GM23338 (cell line): Measurements from ENCODE around the gene ANO7. TPM values are rescaled to one million over a fixed set of nuclear protein-coding genes. Genes with fewer than 3 reads are reported as not detected.

Experiments used
- ATAC-seq: fragments of 200-7000 bp; cut with Tn5 transposase; 3 replicates; pipeline ENCODE4 v1.9.1; 2020
- DNase-seq: peaks from one replicate; pipeline ENCODE4 v3.0.0-alpha.2; 2015; ENCODE audit warnings: low spot score
- H2AFZ ChIP-seq: fragments of 200-600 bp; sonication (generic); 2 replicates; pipeline ENCODE4 v1.8.0; 2016; ENCODE audit warnings: antibody characterized with exemption, mild to moderate bottlenecking, moderate library complexity
- H3F3A ChIP-seq: fragments of 200-600 bp; sonication (generic); replicated peaks from 2 replicates; pipeline ENCODE4 v1.8.0; 2017; ENCODE audit warnings: antibody characterized with exemption, mixed run types, low read depth
- H3K27ac ChIP-seq: fragments of 200-600 bp; sonication (generic); 2 replicates; pipeline ENCODE4 v1.6.1; 2016; ENCODE audit warnings: low read depth
- H3K27me3 ChIP-seq: fragments of 200-600 bp; sonication (generic); 2 replicates; pipeline ENCODE4 v1.8.0; 2016; ENCODE audit warnings: mild to moderate bottlenecking, mixed run types, moderate library complexity; ENCODE audit not compliant: insufficient read depth
- H3K36me3 ChIP-seq: fragments of 200-600 bp; sonication (generic); 2 replicates; pipeline ENCODE4 v1.8.0; 2016; ENCODE audit warnings: mild to moderate bottlenecking; ENCODE audit not compliant: insufficient read depth
- H3K4me1 ChIP-seq: fragments of 200-600 bp; sonication (generic); 2 replicates; pipeline ENCODE4 v1.8.0; 2016; ENCODE audit warnings: mild to moderate bottlenecking, moderate library complexity; ENCODE audit not compliant: insufficient read depth
- H3K4me2 ChIP-seq: fragments of 200-600 bp; sonication (generic); 2 replicates; pipeline ENCODE4 v1.7.1; 2017; ENCODE audit warnings: mixed run types
- H3K4me3 ChIP-seq: fragments of 200-600 bp; sonication (generic); 2 replicates; pipeline ENCODE4 v1.6.1; 2016; ENCODE audit warnings: mixed run types
- H3K79me2 ChIP-seq: fragments of 200-600 bp; sonication (generic); replicated peaks from 2 replicates; pipeline ENCODE4 v1.8.0; 2017; ENCODE audit warnings: mild to moderate bottlenecking; ENCODE audit not compliant: insufficient read depth
- H3K9me2 ChIP-seq: fragments of 200-600 bp; sonication (generic); 2 replicates; pipeline ENCODE4 v1.8.0; 2017; ENCODE audit not compliant: insufficient read depth
- H4K20me1 ChIP-seq: fragments of 200-600 bp; sonication (generic); replicated peaks from 2 replicates; pipeline ENCODE4 v1.8.0; 2017; ENCODE audit warnings: mild to moderate bottlenecking; ENCODE audit not compliant: insufficient read depth
- H3K27ac Mint-ChIP-seq: 2 replicates; pipeline ENCODE4 v1.8.0; 2020; ENCODE audit warnings: inconsistent platforms, mild to moderate bottlenecking, moderate library complexity, mixed read lengths
- H3K27me3 Mint-ChIP-seq: 3 replicates; pipeline ENCODE4 v1.8.0; 2022; ENCODE audit warnings: low read depth, mild to moderate bottlenecking, moderate library complexity, mixed read lengths, inconsistent platforms; ENCODE audit not compliant: insufficient read depth, poor library complexity
- H3K36me3 Mint-ChIP-seq: 3 replicates; pipeline ENCODE4 v1.8.0; 2021; ENCODE audit warnings: low read depth, mild to moderate bottlenecking, inconsistent platforms, moderate library complexity, mixed read lengths
- H3K4me1 Mint-ChIP-seq: 3 replicates; pipeline ENCODE4 v1.8.0; 2020; ENCODE audit warnings: mild to moderate bottlenecking, inconsistent platforms, mixed read lengths
- H3K4me3 Mint-ChIP-seq: 3 replicates; pipeline ENCODE4 v1.8.0; 2021; ENCODE audit warnings: moderate library complexity, mild to moderate bottlenecking, inconsistent platforms, mixed read lengths
- H3K9me3 Mint-ChIP-seq: 3 replicates; pipeline ENCODE4 v1.8.0; 2020; ENCODE audit warnings: moderate library complexity, mild to moderate bottlenecking, inconsistent platforms, mixed read lengths
- CREB1 ChIP-seq: fragments of 250-450 bp; sonication (Bioruptor Pico); IDR thresholded peaks from 2 replicates; pipeline ENCODE4 v1.5.0; 2020; ENCODE audit warnings: low read depth, mild to moderate bottlenecking, moderate library complexity
- CTCF ChIP-seq, 2 experiments: fragments of 200-600 bp in 1 of 2; sonication (generic) in 1 of 2; conservative IDR thresholded peaks; 2 replicates each; pipeline versions ENCODE4 v1.5.1 to v1.6.1; 2016 to 2017; ENCODE audit warnings: antibody characterized with exemption in 2 of 2, low read depth in 2 of 2, mild to moderate bottlenecking in 2 of 2, moderate library complexity in 1 of 2
- ETS1 ChIP-seq: IDR thresholded peaks from 2 replicates; pipeline ENCODE4 v1.6.1; 2016; ENCODE audit warnings: antibody characterized with exemption
- EZH2 ChIP-seq: fragments of 200-600 bp; sonication (generic); IDR thresholded peaks from one replicate; pipeline ENCODE4 v1.8.0; 2017; ENCODE audit warnings: antibody characterized with exemption, mild to moderate bottlenecking, low read depth; ENCODE audit not compliant: unreplicated experiment
- EZH2phosphoT487 ChIP-seq: fragments of 200-600 bp; sonication (generic); IDR thresholded peaks from one replicate; pipeline ENCODE4 v1.8.1; 2018; ENCODE audit warnings: antibody characterized with exemption; ENCODE audit not compliant: unreplicated experiment
- JUNB ChIP-seq: IDR thresholded peaks from one replicate; pipeline ENCODE4 v1.6.1; 2016; ENCODE audit warnings: antibody characterized with exemption; ENCODE audit not compliant: unreplicated experiment
- NANOG ChIP-seq: IDR thresholded peaks from 2 replicates; pipeline ENCODE4 v1.6.1; 2016; ENCODE audit warnings: antibody characterized with exemption, borderline replicate concordance
- POLR2AphosphoS5 ChIP-seq: IDR thresholded peaks from 2 replicates; pipeline ENCODE4 v1.6.1; 2016; ENCODE audit warnings: antibody characterized with exemption, low read depth
- REST ChIP-seq: IDR thresholded peaks from one replicate; pipeline ENCODE4 v1.6.1; 2018; ENCODE audit warnings: antibody characterized with exemption; ENCODE audit not compliant: unreplicated experiment
- ZNF114 ChIP-seq: fragments of 250-450 bp; sonication (Bioruptor Pico); IDR thresholded peaks from 2 replicates; pipeline ENCODE4 v1.5.0; 2020; ENCODE audit warnings: mild to moderate bottlenecking, moderate library complexity
- ZNF331 ChIP-seq: fragments of 250-450 bp; sonication (Bioruptor Pico); IDR thresholded peaks from 2 replicates; pipeline ENCODE4 v1.5.0; 2020; ENCODE audit warnings: low read depth, mild to moderate bottlenecking, moderate library complexity
- ZNF462 ChIP-seq: fragments of 250-450 bp; sonication (Bioruptor Pico); IDR thresholded peaks from 2 replicates; pipeline ENCODE4 v1.5.0; 2020; ENCODE audit warnings: mild to moderate bottlenecking, moderate library complexity
- polyA plus RNA-seq: library from polyadenylated mRNA; unstranded; fragments of >200 nt; fragmentation: Nextera tagmentation; extraction: Ambion mirVana; gene quantifications from 2 replicates; pipeline ENCODE4 v1.2.1, GENCODE V29; 2016
- total RNA-seq: library from RNA; depleted of rRNA; stranded (reverse); fragments of >200 nt; shearing (Covaris generic); gene quantifications from 2 replicates; pipeline ENCODE4 v1.2.3, GENCODE V29; 2014

The ANO7 gene
- total and polyA plus RNA-seq, 2 experiments from 2014 or later: 3.6 to 5.1 TPM

- Mint-ChIP-seq H3K36me3 (peaks cover 42% of the 10 kb centered on the region), H3K9me3 (no peaks in the 10 kb centered on the region), H3K4me1 (no peaks in the 10 kb centered on the region), H3K4me3 (no peak overlapping the region), H3K27me3 (no peaks in the 10 kb centered on the region), H3K27ac (no peak overlapping the region)
- Histone ChIP-seq H4K20me1 (no peaks in the 10 kb centered on the region; the same call in 1 of the 2 replicates), H2AFZ (no peak overlapping the region), H3K4me3 (no peak overlapping the region), H3K36me3 (peaks cover 14% of the 10 kb centered on the region), H3K4me2 (no peak overlapping the region), H3K27ac (no peak overlapping the region), H3K9me2 (no peaks in the 10 kb centered on the region), H3K4me1 (no peaks in the 10 kb centered on the region), H3F3A (no peaks in the 10 kb centered on the region), H3K27me3 (no peaks in the 10 kb centered on the region), H3K79me2 (peaks cover 22% of the 10 kb centered on the region; the same call in 1 of the 2 replicates)
- no peak for TF ChIP-seq REST
- no peak for TF ChIP-seq ZNF331 (CRISPR knock-in tag)
- TF ChIP-seq EZH2: no peak
- TF ChIP-seq ZNF462: no peak
- TF ChIP-seq POLR2AphosphoS5: no peak
- no peak for TF ChIP-seq CREB1
- no peak for TF ChIP-seq NANOG
- no peak for TF ChIP-seq ZNF114 (CRISPR knock-in tag)
- no peak for TF ChIP-seq ETS1
- TF ChIP-seq CTCF (conservative IDR thresholded peaks at IDR 0.05; ENCODE audit: low read depth in 2 of 2): no peak
- no peak for TF ChIP-seq JUNB
- TF ChIP-seq EZH2phosphoT487: no peak
- ATAC-seq (no peak), DNase-seq (no peak)
Observed at GRCh38 chr2:241139531-241140444, 48.7 kb upstream of the ANO7 start.
